ENCODE results near the gene CYP27C1.

Gene CYP27C1

GRCh38 chr2:127175041-127175721 is 44.9 kb downstream of the CYP27C1 start:
- TF ChIP-seq CTCF (IDR thresholded peaks at IDR 0.05; ENCODE audit: insufficient read depth, low read depth, low read length, missing control alignments): no peak
- no peak for DNase-seq (ENCODE audit: low read depth)
- no peak overlapping the region for H3K4me3 ChIP-seq (ENCODE audit: low read depth, low read length)

GRCh38 chr2:127174640-127175039 is 45.5 kb downstream of the CYP27C1 start:
- H3K4me3 ChIP-seq (ENCODE audit: low read depth, low read length): no peak overlapping the region
- DNase-seq (ENCODE audit: low read depth): no peak
- no peak for TF ChIP-seq CTCF (IDR thresholded peaks at IDR 0.05; ENCODE audit: insufficient read depth, low read depth, low read length, missing control alignments)

- peak; percentile 27 for TF ChIP-seq CTCF (IDR thresholded peaks at IDR 0.05; ENCODE audit: insufficient read depth, low read depth, low read length, missing control alignments)
- DNase-seq (ENCODE audit: low read depth): no peak
These were observed 46.0 kb downstream of the CYP27C1 start for GRCh38 chr2:127174136-127174535.

GRCh38 chr2:127173057-127173456 is 47.0 kb downstream of the CYP27C1 start:
- DNase-seq (ENCODE audit: low read depth): no peak
- TF ChIP-seq CTCF (IDR thresholded peaks at IDR 0.05; ENCODE audit: insufficient read depth, low read depth, low read length, missing control alignments): no peak
- H3K4me3 ChIP-seq (ENCODE audit: low read depth, low read length): no peak overlapping the region

More at GRCh38 chr2:127174136-127174535, 46.0 kb downstream of the CYP27C1 start:
- no peak overlapping the region for H3K4me3 ChIP-seq (ENCODE audit: low read depth, low read length)

GRCh38 chr2:127172306-127172705 is 47.8 kb downstream of the CYP27C1 start:
- TF ChIP-seq CTCF (IDR thresholded peaks at IDR 0.05; ENCODE audit: insufficient read depth, low read depth, low read length, missing control alignments): no peak
- H3K4me3 ChIP-seq (ENCODE audit: low read depth, low read length): no peak overlapping the region
- DNase-seq (ENCODE audit: low read depth): no peak

GRCh38 chr2:127170452-127171197 is 49.5 kb downstream of the CYP27C1 start:
- TF ChIP-seq CTCF (IDR thresholded peaks at IDR 0.05; ENCODE audit: insufficient read depth, low read depth, low read length, missing control alignments): no peak

More at GRCh38 chr2:127170452-127171197, 49.5 kb downstream of the CYP27C1 start:
- no peak for DNase-seq (ENCODE audit: low read depth)
- no peak overlapping the region for H3K4me3 ChIP-seq (ENCODE audit: low read depth, low read length)
